H1 (cell line): ENCODE results near the gene GDNF. TPM values are rescaled to one million over a fixed set of nuclear protein-coding genes. Genes with fewer than 3 reads are reported as not detected.

Experiments
- CTCF ChIA-PET: fragments of 300-600 bp; sonication (Branson Sonifier 250); formaldehyde crosslinking; loops from one replicate; lab custom pipeline; 2021; ENCODE audit not compliant: partially characterized antibody; lab: Charles Lee
- POLR2A ChIA-PET: fragments of 300-600 bp; sonication (Branson Sonifier 250); formaldehyde crosslinking; loops from one replicate; lab custom pipeline; 2021; ENCODE audit warnings: inconsistent platforms; ENCODE audit not compliant: partially characterized antibody; lab: Charles Lee
- DNase-seq, 2 experiments: peaks; one replicate each; pipeline versions ENCODE4 v3.0.0 to v3.0.0-alpha.2; 2010 to 2022; ENCODE audit warnings: low spot score in 2 of 2, low read depth in 1 of 2, mixed read lengths in 1 of 2
- FAIRE-seq: peaks from 2 replicates; lab custom pipeline; 2011; peaks lifted over from hg19 to GRCh38; lab: Jason Lieb, UNC
- H2AFZ ChIP-seq: 2 replicates; pipeline ENCODE4 v1.8.1; 2012; ENCODE audit warnings: low read length, inconsistent platforms
- H2AK5ac ChIP-seq: 2 replicates; pipeline ENCODE4 v1.6.1; 2013; ENCODE audit warnings: low read depth, low read length
- H2BK120ac ChIP-seq: replicated peaks from 2 replicates; pipeline ENCODE3; 2013; ENCODE audit warnings: low read depth, low read length, inconsistent platforms
- H2BK12ac ChIP-seq: 2 replicates; pipeline ENCODE4 v1.6.1; 2013; ENCODE audit warnings: low read depth, low read length
- H2BK15ac ChIP-seq: 2 replicates; pipeline ENCODE4 v1.6.1; 2013; ENCODE audit warnings: low read length
- H2BK20ac ChIP-seq: 2 replicates; pipeline ENCODE4 v1.6.1; 2013; ENCODE audit warnings: low read length
- H2BK5ac ChIP-seq: 2 replicates; pipeline ENCODE4 v1.6.1; 2013; ENCODE audit warnings: low read depth, low read length
- H3K14ac ChIP-seq: 2 replicates; pipeline ENCODE4 v1.6.1; 2013; ENCODE audit warnings: inconsistent platforms; ENCODE audit not compliant: insufficient read length
- H3K18ac ChIP-seq: 2 replicates; pipeline ENCODE4 v1.6.1; 2013; ENCODE audit warnings: low read length; ENCODE audit errors: extremely low read depth
- H3K23ac ChIP-seq: 2 replicates; pipeline ENCODE4 v1.6.1; 2013; ENCODE audit warnings: inconsistent platforms; ENCODE audit not compliant: insufficient read length
- H3K23me2 ChIP-seq: 2 replicates; pipeline ENCODE4 v1.6.1; 2013; ENCODE audit warnings: low read depth, low read length
- H3K27ac ChIP-seq: 2 replicates; pipeline ENCODE4 v1.6.1; 2011; ENCODE audit warnings: low read depth, low read length, inconsistent platforms
- H3K27me3 ChIP-seq, 4 experiments: replicated peaks in 1 of 4; 1 replicate in 1 of 4; 2 replicates in 3 of 4; pipeline versions ENCODE4 v1.6.1 to v1.8.1; 2011 to 2013; ENCODE audit warnings: low read length in 3 of 4, mild to moderate bottlenecking in 3 of 4, inconsistent platforms in 2 of 4, mixed read lengths in 2 of 4, moderate library complexity in 1 of 4; ENCODE audit not compliant: control insufficient read depth in 3 of 4, insufficient read depth in 3 of 4; ENCODE audit errors: extremely low read depth in 1 of 4
- H3K36me3 ChIP-seq, 4 experiments: 2 replicates each; pipeline versions ENCODE4 v1.6.1 to v1.8.1; 2011 to 2013; ENCODE audit warnings: mild to moderate bottlenecking in 4 of 4, low read length in 3 of 4, moderate library complexity in 2 of 4, control low read depth in 1 of 4, inconsistent platforms in 1 of 4; ENCODE audit not compliant: insufficient read depth in 4 of 4, control insufficient read depth in 2 of 4
- H3K4ac ChIP-seq: replicated peaks from 2 replicates; pipeline ENCODE3; 2013; ENCODE audit warnings: low read length, low read depth, mixed read lengths, inconsistent platforms; ENCODE audit not compliant: insufficient read length
- H3K4me1 ChIP-seq, 4 experiments: replicated peaks in 1 of 4; 1 replicate in 1 of 4; 2 replicates in 3 of 4; pipeline versions ENCODE4 v1.6.1 to v1.8.1; 2011 to 2013; ENCODE audit warnings: low read length in 3 of 4, inconsistent platforms in 2 of 4, mixed read lengths in 1 of 4; ENCODE audit not compliant: insufficient read depth in 4 of 4, control insufficient read depth in 3 of 4
- H3K4me2 ChIP-seq, 2 experiments: 2 replicates each; pipeline versions ENCODE4 v1.6.1 to v1.8.1; 2011 to 2013; ENCODE audit warnings: low read depth in 2 of 2, low read length in 2 of 2, control low read depth in 1 of 2, inconsistent platforms in 1 of 2, mild to moderate bottlenecking in 1 of 2; ENCODE audit not compliant: insufficient read depth in 1 of 2
- H3K4me3 ChIP-seq, 4 experiments: fragments of 200-600, 300-600 bp in 1 of 4; sonication (generic), shearing (Covaris generic), sonication (Bioruptor Twin) in 1 of 4; 2 replicates each; pipeline versions ENCODE4 v1.5.1 to v1.8.1; 2011 to 2016; ENCODE audit warnings: low read length in 4 of 4, low read depth in 3 of 4, control low read depth in 2 of 4, inconsistent platforms in 2 of 4, mild to moderate bottlenecking in 2 of 4, mixed read lengths in 1 of 4, moderate library complexity in 1 of 4; ENCODE audit not compliant: insufficient read depth in 2 of 4; ENCODE audit errors: extremely low read depth in 1 of 4
- H3K56ac ChIP-seq: replicated peaks from 2 replicates; pipeline ENCODE3; 2013; ENCODE audit warnings: low read depth, mild to moderate bottlenecking, mixed read lengths, low read length, inconsistent platforms; ENCODE audit not compliant: insufficient read length
- H3K79me1 ChIP-seq: 2 replicates; pipeline ENCODE4 v1.6.1; 2013; ENCODE audit warnings: low read depth, low read length, control low read depth
- H3K79me2 ChIP-seq, 2 experiments: 2 replicates each; pipeline versions ENCODE4 v1.6.1 to v1.8.1; 2012 to 2013; ENCODE audit warnings: low read length in 2 of 2, mild to moderate bottlenecking in 2 of 2, inconsistent platforms in 1 of 2; ENCODE audit not compliant: insufficient read depth in 2 of 2, control insufficient read depth in 1 of 2
- H3K9ac ChIP-seq, 4 experiments: replicated peaks in 1 of 4; 1 replicate in 1 of 4; 2 replicates in 3 of 4; pipeline versions ENCODE4 v1.6.1 to v1.8.1; 2011 to 2013; ENCODE audit warnings: low read depth in 3 of 4, low read length in 3 of 4, control low read depth in 2 of 4, mild to moderate bottlenecking in 2 of 4, moderate library complexity in 2 of 4, inconsistent platforms in 1 of 4; ENCODE audit errors: extremely low read depth in 1 of 4
- H3K9me3 ChIP-seq, 2 experiments: 2 replicates each; pipeline versions ENCODE4 v1.6.1 to v1.8.1; 2012 to 2013; ENCODE audit warnings: mild to moderate bottlenecking in 2 of 2, moderate library complexity in 2 of 2, control low read depth in 1 of 2, inconsistent platforms in 1 of 2, low read depth in 1 of 2, low read length in 1 of 2, mixed read lengths in 1 of 2; ENCODE audit not compliant: insufficient read depth in 2 of 2
- H4K20me1 ChIP-seq, 2 experiments: replicated peaks in 1 of 2; 2 replicates each; pipeline versions ENCODE3 to v1.8.1; 2011 to 2013; ENCODE audit warnings: inconsistent platforms in 2 of 2, low read length in 2 of 2, mild to moderate bottlenecking in 1 of 2; ENCODE audit not compliant: insufficient read depth in 2 of 2, control insufficient read depth in 1 of 2
- H4K5ac ChIP-seq: 2 replicates; pipeline ENCODE4 v1.6.1; 2013; ENCODE audit warnings: low read length, low read depth, mixed read lengths, inconsistent platforms; ENCODE audit not compliant: insufficient read length
- H4K8ac ChIP-seq: 2 replicates; pipeline ENCODE4 v1.8.0; 2013; ENCODE audit warnings: mild to moderate bottlenecking, moderate library complexity, low read length, inconsistent platforms; ENCODE audit not compliant: insufficient read depth; ENCODE audit errors: extremely low read depth
- H4K91ac ChIP-seq: replicated peaks from 2 replicates; pipeline ENCODE3; 2013; ENCODE audit warnings: low read length, mixed read lengths, inconsistent platforms; ENCODE audit not compliant: insufficient read length
- CHD2 ChIP-seq: IDR thresholded peaks from 2 replicates; pipeline ENCODE4 v1.6.1; 2012; ENCODE audit warnings: low read length, improper control_type of control experiment
- CTBP2 ChIP-seq: IDR thresholded peaks from 2 replicates; pipeline ENCODE4 v1.7.0; 2011; ENCODE audit warnings: borderline replicate concordance, mild to moderate bottlenecking, moderate library complexity, mixed read lengths, low read length; ENCODE audit not compliant: insufficient read depth, insufficient read length
- EP300 ChIP-seq, 2 experiments: IDR thresholded peaks; 1 replicate in 1 of 2; 2 replicates in 1 of 2; pipeline ENCODE4 v1.6.1; 2011 to 2012; ENCODE audit warnings: low read depth in 2 of 2, low read length in 2 of 2, mild to moderate bottlenecking in 2 of 2, borderline replicate concordance in 1 of 2, inconsistent platforms in 1 of 2, moderate library complexity in 1 of 2
- GABPA ChIP-seq: IDR thresholded peaks from 2 replicates; pipeline ENCODE4 v1.6.1; 2011; ENCODE audit warnings: mild to moderate bottlenecking, low read length, moderate library complexity, borderline replicate concordance; ENCODE audit not compliant: insufficient read depth
- PHF8 ChIP-seq: fragments of 200-600 bp; sonication (generic); conservative IDR thresholded peaks from 2 replicates; pipeline ENCODE4 v1.7.1; 2012; ENCODE audit warnings: low read depth, mild to moderate bottlenecking, inconsistent platforms, low read length, moderate library complexity
- POU5F1 ChIP-seq: IDR thresholded peaks from 2 replicates; pipeline ENCODE4 v1.6.1; 2011; ENCODE audit warnings: low read depth, mild to moderate bottlenecking, low read length, moderate library complexity
- RBBP5 ChIP-seq: IDR thresholded peaks from 2 replicates; pipeline ENCODE4 v1.7.1; 2012; ENCODE audit warnings: low read depth, mild to moderate bottlenecking, inconsistent platforms, low read length, moderate library complexity, borderline replicate concordance
- RNF2 ChIP-seq: fragments of 200-900, 300-1000 bp; sonication (generic); IDR thresholded peaks from 2 replicates; pipeline ENCODE4 v1.7.1; 2016; ENCODE audit warnings: borderline replicate concordance, low read depth, mild to moderate bottlenecking, antibody characterized with exemption, low read length; ENCODE audit not compliant: poor library complexity, severe bottlenecking; ENCODE audit errors: missing control alignments
- RXRA ChIP-seq: IDR thresholded peaks from 2 replicates; pipeline ENCODE4 v1.6.1; 2011; ENCODE audit warnings: low read depth, mild to moderate bottlenecking, low read length, moderate library complexity; ENCODE audit not compliant: insufficient read depth
- SP4 ChIP-seq: IDR thresholded peaks from 2 replicates; pipeline ENCODE4 v1.6.1; 2012; ENCODE audit warnings: low read length, inconsistent platforms
- TAF7 ChIP-seq: optimal IDR thresholded peaks from 2 replicates; pipeline ENCODE3; 2011; ENCODE audit warnings: low read depth, mild to moderate bottlenecking, inconsistent platforms, low read length, moderate library complexity, borderline replicate concordance
- TBP ChIP-seq: IDR thresholded peaks from 2 replicates; pipeline ENCODE4 v1.6.1; 2011; ENCODE audit warnings: low read depth, low read length, improper control_type of control experiment
- WGBS, 2 experiments: shearing (Covaris generic) in 1 of 2; methylation state at CpG; one replicate each; pipeline versions ENCODE4 v1.1.6 to v1.1.7; 2013 to 2015; ENCODE audit warnings: low lambda C conversion rate in 2 of 2, mixed read lengths in 2 of 2, inconsistent platforms in 1 of 2, low coverage in 1 of 2, missing lambda C conversion rate in 1 of 2; ENCODE audit not compliant: insufficient replicate concordance in 2 of 2, insufficient coverage in 1 of 2, insufficient read length in 1 of 2; ENCODE audit errors: extremely low coverage in 1 of 2, missing lambda C conversion rate in 1 of 2; 5-methylcytosine and 5-hydroxymethylcytosine counted together
- polyA plus RNA-seq, 7 experiments: library from polyadenylated mRNA; depleted of rRNA in 3 of 7; stranded (reverse) in 5 of 7; unstranded in 2 of 7; fragments of >200 nt in 5 of 7; fragments of 200-250 nt in 2 of 7; gene quantifications; 1 replicate in 5 of 7; 2 replicates in 1 of 7; 4 replicates in 1 of 7; pipeline versions ENCODE4 v1.2.1 to v1.2.3, GENCODE V29; 2011 to 2013; ENCODE audit warnings: missing spikeins in 2 of 7, mixed read lengths in 2 of 7
- total RNA-seq: library from RNA; stranded (reverse); fragmentation: NEBNext Ultra II Directional; extraction: Animal tissue kit (Norgen Biotek cat#: 25700); gene quantifications from 2 replicates; pipeline ENCODE4 v1.2.1, GENCODE V29; 2021
- TF ChIP-seq, protein P1 (sequence below): IDR thresholded peaks from 2 replicates; pipeline ENCODE4 v1.6.1; 2012; ENCODE audit warnings: inconsistent platforms

The GDNF gene
- total and polyA plus RNA-seq, 2 of the 8 experiments (the other 6 are each of a cell fraction or from before 2014, with no cell fraction given): 0.15 to 2.0 TPM

DNA sequence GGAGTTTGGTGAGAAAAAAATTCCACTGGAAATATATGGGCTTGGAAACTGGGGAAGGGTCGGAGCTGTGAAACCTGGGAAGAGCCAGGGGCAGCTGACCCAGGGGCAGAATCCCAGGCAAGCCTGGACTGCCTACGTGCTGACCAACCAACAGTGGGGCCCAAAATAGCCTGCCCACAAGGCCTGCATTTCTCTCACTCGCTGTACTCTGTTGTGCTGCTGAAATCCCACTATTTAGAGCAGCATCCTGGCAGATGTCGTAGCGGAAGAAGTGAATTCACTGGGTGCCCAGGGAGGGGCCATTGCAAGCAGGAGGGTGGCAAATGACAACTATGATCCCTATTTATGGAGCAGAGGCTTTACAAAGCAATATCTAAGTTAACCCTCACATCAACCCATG, 9.5 kb downstream of the GDNF start:
- POLR2A ChIA-PET: no interaction called here
- FAIRE-seq: no peak
- H4K5ac ChIP-seq: no peak overlapping the region
- H3K18ac ChIP-seq: no peak overlapping the region
- H3K4ac ChIP-seq: no peak overlapping the region
- H3K14ac ChIP-seq: no peak overlapping the region
- CTCF ChIA-PET: interaction anchor here (0.7 to 3.4 kb wide), 5 partner anchors 8 to 378 kb away, joined by 4 to 15 read pairs (median 5); no protein-coding TSS in a partner anchor
- no peaks in the 10 kb centered on the region for H4K20me1 ChIP-seq
- H3K79me2 ChIP-seq: no peaks in the 10 kb centered on the region
- no peak overlapping the region for H4K91ac ChIP-seq
- no peaks in the 10 kb centered on the region for H3K79me1 ChIP-seq
- H2AK5ac ChIP-seq: no peak overlapping the region
- H3K27me3 ChIP-seq: peaks cover 7 to 27% (median 26%) of the 10 kb centered on the region in 4 experiments
- H2BK20ac ChIP-seq: no peak overlapping the region
- no peak overlapping the region for H3K4me2 ChIP-seq
- no peaks in the 10 kb centered on the region for H3K9me3 ChIP-seq
- H3K4me1 ChIP-seq: peaks cover 2 to 7% (median 3%) of the 10 kb centered on the region in 4 experiments; a peak in 6 of 7 replicates
- H3K23ac ChIP-seq: no peak overlapping the region
- H3K27ac ChIP-seq: no peak overlapping the region
- no peak overlapping the region for H3K56ac ChIP-seq
- peaks cover 6% of the 10 kb centered on the region; the same call in 1 of the 2 replicates for H3K23me2 ChIP-seq
- WGBS, 2 experiments: 98% methylated on average over 5 of the region's 5 CpGs; no CpG with 5 or more reads in 1 of the 2 experiments
- no peak overlapping the region for H3K9ac ChIP-seq
- H2BK5ac ChIP-seq: no peak overlapping the region
- H3K4me3 ChIP-seq: no peak overlapping the region
- H2AFZ ChIP-seq: no peak overlapping the region
- no peak for DNase-seq
- no peaks in the 10 kb centered on the region for H3K36me3 ChIP-seq
- no peak overlapping the region for H2BK120ac ChIP-seq
- no peak overlapping the region for H4K8ac ChIP-seq
- H2BK15ac ChIP-seq: no peak overlapping the region
- H2BK12ac ChIP-seq: no peak overlapping the region
- TF ChIP-seq RNF2 (no peak), GABPA (no peak), CHD2 (no peak), EP300 (IDR thresholded peaks at IDR 0.05; ENCODE audit: borderline replicate concordance in 1 of 2, low read depth in 2 of 2, low read length in 2 of 2) (no peak), SP4 (no peak), TAF7 (no peak), CTBP2 (no peak), PHF8 (no peak), RBBP5 (no peak), RXRA (no peak), POU5F1 (no peak), TBP (no peak)
- TF ChIP-seq, protein P1, sequence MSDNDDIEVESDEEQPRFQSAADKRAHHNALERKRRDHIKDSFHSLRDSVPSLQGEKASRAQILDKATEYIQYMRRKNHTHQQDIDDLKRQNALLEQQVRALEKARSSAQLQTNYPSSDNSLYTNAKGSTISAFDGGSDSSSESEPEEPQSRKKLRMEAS: no peak
